HL-60/S4 (cell line): ENCODE data around the gene SH3BP5.
"Not testable (repeated sequence)": the region's sequence is repeated elsewhere in the genome, so short reads cannot be mapped to it uniquely, and the experiment has no call there.

Experiments used
- in situ Hi-C: fragments of 300-500 bp; cut with MboI; formaldehyde crosslinking; loops from 2 replicates; pipeline ENCODE4 v1.14.3; 2022; ENCODE audit warnings: low sequenced_read_pairs

SH3BP5 gene, protein sequence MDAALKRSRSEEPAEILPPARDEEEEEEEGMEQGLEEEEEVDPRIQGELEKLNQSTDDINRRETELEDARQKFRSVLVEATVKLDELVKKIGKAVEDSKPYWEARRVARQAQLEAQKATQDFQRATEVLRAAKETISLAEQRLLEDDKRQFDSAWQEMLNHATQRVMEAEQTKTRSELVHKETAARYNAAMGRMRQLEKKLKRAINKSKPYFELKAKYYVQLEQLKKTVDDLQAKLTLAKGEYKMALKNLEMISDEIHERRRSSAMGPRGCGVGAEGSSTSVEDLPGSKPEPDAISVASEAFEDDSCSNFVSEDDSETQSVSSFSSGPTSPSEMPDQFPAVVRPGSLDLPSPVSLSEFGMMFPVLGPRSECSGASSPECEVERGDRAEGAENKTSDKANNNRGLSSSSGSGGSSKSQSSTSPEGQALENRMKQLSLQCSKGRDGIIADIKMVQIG

DNA sequence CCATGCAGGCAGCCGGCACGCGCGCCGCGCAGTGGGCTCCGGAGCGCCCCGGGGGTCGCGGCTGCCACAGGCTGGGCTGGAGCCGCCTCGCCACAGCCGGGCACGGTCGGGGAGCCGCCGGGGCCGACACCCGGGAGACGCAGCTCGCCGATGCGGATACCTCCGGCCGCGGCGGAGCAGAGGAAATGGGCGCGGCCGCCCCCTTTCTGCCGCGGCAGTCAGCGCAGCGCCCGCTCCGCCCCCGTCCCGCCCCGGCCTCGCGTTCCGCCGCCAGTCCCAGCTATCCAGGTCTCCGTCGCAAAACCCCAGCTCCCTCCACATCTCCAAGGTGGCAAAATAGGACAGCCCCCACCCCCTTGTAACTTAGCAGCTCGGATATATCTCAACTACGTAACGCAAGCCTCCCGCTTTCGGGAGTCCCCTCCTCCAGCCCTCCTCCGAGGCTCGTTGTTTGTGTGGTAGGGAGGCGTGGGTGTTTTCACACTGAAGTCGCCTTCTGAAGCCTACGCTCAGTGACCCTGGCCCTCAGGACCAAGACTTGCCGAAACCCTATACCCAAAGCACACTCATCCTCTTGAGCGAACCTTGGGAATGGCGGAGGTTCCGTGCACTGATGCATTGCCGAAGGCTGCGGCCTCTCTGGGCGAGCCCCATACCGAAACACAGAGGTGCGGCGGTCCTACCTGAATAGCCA is at the start of gene SH3BP5:
Gene SH3BP5 (minus strand): TSS at position 182 of the 694 bp plus-strand sequence. CDS start 178 bp downstream, at position 4.
- in situ Hi-C loops, result no loop called here

DNA sequence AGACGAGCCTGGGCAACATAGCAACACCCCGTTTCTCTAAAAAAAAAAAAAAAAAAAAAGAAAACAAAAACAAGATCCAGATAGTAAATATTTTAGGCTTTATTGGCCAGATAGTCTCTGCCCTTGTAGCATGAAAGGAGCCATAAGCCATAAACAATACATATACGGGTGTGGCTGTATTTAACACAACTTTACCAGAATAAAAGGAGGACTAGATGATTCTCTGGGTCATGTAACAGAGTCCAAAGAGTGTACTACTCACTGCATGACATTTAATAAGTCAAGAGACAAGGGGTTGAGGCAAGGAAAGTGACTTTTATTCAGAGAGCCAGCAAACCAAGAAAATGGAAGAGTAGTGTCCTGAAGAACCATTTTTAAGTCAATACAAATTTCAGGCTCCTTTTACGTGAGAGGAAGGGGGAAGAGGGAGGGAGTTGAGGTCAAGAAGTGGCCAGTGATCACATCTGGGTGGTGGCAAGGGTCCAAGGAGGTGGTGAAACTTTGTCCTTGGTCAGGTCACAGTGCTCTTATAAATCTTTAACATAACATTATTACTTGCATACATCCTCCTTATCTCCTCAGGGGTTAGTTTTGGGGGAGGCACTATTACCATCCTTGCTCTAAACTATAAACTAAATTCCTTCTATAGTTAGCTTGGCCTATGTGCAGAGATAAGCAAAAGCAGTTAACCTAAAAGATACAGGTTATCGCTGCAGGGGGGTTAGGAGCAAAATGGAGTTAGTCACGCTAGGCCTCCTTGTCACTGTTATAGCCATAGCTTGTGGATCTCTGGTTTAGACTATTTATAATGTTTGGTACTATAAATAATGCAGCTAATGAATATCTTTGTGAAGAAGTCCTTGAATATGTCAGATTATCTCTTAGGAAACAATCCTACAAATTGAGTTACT is 48.8 kb upstream of the SH3BP5 start:
- in situ Hi-C loops, result loop anchor here (10.0 kb wide), 1 partner anchor 116 kb away; no protein-coding TSS in a partner anchor

DNA sequence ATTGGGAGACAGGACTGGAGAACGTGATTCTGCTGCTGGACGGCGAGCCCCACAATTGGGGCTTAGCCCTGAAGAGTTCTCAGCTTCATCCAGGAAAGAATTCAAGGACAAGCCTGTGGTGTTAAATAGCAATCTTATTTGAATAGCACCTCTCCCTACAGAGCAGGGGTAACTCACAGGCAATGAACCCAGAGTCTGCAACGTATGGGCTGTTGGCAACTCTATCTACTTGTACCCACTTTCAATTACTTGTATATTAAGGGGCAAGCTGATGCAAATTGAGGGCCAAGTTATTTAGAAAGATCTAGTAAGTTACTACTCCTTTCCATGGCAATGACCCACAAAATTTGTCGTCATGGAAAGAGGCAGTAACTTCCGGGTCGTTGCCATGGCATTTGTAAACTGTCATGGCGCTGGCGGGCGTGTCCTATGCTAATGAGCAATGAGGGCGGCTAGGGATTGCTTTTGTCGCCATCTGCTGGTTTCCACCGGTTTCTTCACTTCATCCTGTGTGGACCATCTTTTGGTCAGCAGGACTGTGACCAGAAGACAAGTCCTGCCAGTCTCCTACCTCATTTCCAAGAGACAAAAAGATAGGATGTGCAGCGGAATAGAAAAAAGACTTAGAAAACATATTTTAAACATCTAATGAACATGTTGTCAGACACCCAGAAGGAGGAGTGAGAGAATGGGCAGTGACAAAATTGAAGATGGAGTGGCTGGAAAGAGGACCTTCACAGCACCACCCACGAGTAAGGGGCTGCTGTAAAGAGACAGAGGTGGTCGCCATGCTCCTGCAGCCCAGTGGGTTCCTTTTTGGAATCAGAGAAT is 45.8 kb upstream of the SH3BP5 start:
- in situ Hi-C loops, result no loop called here

DNA sequence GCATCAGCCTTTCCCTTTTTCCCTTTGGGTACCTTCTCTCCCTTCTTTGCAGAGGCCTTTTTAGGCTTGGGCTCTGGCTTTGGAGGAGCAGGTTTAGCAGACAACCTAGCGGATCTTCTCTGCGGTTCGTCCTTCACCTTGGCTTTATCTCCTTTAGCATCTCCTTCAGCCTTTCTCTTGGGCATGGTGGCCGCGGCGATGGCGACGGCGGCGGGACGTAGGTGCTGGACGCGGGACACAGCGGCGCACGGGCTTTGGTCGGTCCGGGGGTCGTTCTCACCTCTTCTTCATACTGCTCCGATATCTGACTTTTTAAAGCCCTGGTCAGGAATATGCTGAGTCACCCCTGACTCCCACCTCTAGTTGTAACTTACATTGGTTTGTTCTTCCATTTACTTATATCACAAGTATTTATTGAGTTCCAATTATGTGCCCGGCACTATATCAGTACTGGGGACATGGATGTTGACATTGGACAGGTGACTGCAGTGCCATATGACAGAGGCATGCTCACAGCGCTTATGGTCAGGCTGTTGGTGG is 43.1 kb upstream of the SH3BP5 start:
- in situ Hi-C loops, result no loop called here

DNA sequence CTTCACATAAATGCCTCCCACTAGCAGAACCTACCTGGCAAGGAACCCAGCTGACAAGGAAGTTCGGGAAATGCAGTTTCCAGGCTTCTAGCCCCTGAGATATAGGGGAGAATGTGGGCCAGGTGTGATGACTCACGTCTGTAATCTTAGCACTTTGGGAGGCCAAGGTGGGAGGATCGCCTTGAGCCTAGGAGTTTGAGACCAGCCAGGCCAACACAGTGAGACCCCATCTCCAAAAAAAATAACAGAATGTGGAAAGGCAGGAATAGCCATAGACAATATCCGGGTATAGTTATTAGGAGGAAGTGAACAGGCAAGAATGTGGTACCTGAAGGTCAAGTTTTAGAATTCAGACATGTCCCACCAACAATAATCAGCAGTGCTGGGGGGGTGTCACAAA is 40.5 kb upstream of the SH3BP5 start:
- in situ Hi-C loops, result no loop called here

DNA sequence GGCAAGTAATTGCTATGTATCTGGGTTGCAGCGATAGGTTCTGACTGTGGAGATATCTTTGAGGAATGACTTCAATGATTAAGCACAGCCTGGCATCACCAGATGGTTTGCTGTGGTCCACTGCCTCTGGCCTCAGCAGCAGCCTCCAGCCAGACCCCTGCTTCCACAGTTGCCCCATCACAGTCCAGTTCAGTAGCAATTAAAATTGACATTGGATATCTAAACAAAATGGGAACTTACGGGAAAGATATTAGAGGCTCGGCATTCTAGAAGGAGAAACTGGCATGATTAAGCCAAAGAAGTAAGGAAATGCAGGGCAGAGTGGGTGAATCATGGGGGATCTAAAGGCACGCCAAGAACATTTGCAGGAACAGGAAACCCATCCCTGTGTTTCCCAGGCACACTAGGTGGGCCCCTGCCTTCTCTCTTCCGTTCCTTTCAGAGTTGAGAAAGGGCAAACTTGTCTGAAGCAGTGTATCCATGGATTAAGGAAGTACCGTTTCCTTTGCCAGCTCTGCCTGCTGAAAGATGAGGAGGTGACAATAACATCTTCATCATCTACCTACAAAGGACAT is 36.3 kb upstream of the SH3BP5 start:
- in situ Hi-C loops, result no loop called here

DNA sequence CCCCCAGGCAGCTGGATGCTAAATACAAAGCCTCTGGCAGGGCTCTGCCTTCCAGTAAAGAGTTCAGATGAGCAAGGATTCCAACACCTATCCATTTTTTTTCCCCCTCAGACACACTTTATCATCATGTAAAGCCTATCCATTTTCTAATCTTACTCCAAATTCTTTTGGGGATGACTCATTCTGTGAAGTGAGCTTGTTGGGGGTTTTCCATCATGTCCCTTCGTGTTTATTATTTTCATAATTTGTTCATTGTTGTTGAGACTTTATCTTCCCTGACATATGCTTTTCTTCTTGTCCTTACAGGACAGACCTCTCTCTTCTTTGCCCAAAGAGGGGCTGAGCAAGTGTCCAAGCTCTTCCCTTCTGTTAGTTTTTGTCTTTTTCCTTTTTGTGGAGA is 34.7 kb upstream of the SH3BP5 start:
- in situ Hi-C loops, result no loop called here

DNA sequence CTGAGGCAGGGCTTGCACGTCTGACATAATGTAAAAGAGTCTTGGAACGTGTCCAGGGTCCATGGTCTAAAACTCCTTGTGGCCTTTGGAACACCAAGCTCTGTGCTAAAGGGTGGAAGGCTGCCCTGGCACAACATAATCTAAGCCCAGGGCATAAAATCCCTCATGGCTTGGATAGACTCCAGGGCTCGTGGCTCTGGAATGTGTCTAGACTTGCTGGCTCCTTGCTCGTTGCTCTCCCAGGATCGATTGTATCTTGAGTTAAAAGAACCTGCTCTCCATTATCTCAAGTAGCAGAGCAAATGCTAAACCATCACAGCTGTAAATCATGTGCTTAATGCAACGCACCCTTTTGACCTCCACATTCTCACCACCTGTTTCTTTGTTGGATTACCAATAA is 31.7 kb upstream of the SH3BP5 start:
- in situ Hi-C loops, result not testable (repeated sequence)

DNA sequence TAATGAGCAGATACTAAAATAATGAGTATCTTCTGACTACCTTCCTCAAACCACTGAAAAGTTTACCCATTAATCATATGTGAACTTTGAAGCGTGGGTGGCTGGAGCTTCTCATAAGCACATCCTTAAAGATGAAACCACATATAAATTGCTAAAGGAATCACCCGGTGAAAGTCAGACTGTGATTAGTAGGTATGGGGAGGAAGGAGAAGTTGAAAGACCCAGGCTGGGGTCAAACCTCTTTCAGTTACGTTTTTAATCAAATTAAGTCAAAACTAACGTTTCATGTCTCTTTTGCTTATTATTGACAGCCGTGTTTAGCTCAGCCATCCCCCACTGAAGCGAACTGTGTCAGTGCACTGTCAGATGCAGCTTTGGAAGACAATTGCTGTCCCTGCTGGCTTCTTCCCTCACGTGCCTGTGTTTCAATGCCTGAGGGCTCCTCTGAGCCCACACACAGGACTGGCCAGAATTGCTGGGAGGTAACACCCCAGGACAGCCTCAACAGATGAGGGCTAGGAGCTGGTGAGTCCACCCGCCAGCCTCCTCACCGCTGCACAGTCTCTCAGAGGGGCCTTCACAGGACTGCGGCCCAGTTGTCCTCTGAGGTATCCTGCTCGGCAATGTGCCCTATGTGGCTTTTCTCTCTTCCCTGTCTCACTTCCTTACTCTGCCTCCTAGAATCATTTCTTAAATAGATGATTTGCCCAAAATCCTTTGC is 29.3 kb upstream of the SH3BP5 start:
- in situ Hi-C loops, result no loop called here

DNA sequence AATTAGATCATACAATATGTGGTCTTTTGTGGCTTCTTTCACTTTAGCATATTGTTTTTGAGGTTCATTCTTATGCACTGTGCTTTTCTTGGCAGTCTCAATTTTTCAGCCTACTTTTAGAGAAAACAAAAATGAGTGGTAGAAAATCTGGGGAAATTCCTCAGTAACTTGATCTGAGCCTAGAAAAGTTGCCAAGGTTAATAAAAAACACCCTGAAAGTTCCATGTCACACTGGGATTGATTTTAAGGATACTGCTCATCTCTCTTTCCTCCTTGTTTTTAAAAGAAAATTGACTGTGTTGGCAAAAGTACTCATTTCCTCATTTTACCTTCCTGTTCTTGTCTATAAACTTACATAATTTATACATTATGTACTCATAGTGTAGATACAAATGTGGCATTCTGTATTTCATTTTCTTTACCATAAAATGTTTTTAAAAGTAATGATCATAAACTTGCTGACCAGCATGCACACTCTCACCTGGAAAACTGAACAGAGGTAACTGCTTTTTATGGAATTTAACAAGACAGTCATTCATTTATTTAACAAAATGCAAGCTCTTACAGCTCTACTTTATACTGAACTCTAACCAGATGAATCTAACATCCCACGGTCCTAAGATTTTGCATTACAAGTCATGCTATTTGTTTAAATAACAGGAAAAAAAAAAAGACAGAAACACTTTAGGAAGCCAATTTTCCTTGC is 28.6 kb upstream of the SH3BP5 start:
- in situ Hi-C loops, result no loop called here

DNA sequence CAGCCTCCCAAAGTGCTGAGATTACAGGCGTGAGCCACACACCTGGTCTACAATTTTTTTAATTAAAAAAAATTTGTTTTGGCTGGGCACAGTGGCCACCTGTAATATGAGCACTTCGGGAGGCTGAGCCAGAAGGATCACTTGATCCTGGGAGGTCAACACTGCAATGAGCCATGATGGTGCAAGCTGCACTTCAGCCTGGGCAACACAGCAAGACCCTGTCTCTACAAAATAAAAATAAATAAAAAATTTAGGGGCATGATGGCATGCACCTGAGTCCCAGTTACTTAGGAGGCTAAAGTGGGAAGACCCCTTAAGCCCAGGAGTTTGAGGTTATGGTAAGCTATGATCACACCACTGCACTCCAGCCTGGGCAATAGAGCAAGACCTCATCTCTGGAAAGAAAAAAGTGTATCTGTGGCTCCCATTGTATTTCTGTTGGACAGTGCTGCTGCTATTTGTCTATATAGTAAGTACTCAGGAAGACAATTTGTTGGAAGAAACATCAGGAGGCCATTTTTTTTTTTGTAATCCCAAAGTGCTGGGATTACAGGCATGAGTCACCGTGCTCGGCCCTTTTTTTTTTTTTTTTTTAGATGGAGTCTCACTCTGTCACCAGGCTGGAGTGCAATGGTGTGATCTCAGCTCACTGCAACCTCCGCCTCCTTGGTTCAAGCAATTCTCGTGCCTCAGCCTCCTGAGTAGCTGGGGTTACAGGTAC is 27.5 kb upstream of the SH3BP5 start:
- in situ Hi-C loops, result no loop called here

DNA sequence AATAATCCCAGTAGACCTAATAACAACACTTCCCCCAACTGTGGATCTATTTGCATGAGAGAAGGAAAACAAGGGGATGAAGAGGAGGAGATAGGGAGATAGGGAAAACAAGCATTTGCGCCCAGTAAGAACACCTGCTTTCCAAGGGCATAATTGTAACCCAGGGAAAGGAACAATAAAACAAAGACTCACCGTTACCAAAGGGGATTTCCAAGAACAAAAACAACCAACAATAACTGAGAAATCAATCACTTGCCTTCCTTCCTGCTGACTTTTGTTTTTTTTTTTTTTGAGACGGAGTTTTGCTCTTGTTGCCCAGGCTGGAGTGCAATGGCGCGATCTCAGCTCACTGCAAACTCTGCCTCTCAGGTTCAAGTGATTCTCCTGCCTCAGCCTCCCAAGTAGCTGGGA is 24.3 kb upstream of the SH3BP5 start:
- in situ Hi-C loops, result not testable (repeated sequence)

DNA sequence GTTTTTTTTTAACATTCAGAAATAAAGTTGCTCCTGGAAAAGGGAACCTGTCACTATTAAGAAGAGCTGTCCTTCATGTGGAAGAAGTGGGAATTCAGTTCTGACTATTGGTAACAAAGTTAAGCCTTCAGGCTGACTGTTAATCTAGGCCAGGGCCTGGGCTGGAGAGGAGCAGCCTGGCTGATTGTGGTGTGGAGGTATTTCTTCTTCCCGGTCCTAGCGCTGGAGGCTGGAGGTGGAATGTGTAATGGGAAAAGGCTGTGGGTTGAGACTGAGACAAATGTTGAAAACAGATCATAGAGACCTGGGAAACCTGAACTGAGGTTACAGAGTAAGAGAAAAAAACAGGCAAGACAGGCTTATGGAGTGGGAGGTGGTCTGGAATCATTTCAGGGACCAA is 23.8 kb upstream of the SH3BP5 start:
- in situ Hi-C loops, result no loop called here

DNA sequence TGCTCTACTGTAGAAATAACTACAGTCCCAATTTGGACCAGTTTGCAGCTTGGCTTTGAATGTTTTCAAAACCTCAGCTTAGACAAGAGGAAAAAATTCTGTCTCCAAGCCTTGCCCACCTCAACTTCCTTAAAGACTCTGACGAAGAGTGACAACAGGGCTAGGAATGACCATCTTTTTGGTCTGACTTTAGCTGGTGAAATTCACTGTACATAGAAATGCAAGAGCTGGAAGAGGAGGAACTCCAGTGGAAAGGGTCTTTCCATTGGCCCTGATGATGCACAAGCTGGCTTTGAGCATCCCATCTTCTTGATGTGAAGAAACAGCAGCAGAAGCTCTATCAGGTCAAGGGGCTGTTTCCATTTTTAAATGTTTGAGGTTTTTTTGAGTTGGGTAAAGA is 22.7 kb upstream of the SH3BP5 start:
- in situ Hi-C loops, result no loop called here

DNA sequence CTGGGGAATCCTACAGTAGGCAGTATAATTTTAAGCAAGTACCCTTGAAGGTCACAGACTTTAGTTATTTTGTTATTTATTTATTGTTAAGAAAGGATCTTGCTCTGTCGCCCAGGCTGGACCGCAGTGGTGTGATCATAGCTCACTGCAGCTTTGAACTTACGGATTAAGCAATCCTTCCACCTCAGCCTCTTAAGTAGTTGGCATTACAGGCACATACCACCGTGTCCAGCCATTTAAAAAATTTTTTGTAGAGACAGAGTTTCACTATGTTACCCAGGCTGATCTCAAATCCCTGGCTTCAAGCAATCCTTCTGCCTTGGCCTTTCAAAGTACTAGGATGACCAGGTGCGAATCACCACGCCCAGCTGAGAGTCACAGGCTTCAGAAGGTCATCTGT is 22.1 kb upstream of the SH3BP5 start:
- in situ Hi-C loops, result no loop called here

DNA sequence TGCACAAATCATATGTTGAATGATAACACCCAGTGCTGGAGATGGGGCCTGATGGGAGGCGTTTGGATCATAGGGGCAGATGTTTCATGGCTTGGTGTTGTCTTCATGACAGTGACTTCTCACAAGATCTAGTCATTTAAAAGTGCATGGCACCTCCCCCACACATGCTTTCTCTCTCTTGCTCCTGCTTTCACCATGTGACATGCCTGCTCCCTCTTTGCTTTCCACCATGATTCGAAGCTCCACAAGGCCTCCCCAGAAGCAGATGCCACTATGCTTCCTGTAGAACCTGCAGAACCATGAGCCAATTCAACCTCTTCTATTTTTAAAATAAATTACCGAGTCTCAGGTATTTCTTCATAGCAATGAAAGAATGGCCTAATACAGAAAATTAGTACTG is 17.8 kb upstream of the SH3BP5 start:
- in situ Hi-C loops, result no loop called here

DNA sequence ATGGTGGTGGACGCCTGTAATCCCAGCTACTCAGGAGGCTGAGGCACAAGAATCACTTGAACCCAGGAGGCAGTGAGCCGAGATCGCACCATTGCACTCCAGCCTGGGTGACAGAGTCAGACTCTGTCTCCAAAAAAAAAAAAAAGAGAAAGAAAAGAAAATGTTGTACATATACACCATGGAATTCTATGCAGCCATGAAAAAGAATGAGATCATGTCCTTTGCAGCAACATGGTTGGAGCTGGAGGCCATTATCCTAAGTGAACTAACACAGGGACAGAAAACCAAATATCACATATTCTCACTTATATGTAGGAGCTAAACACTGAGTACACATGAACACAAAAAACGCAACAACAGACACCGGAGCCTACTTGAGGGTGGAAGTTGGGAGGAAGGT is 17.1 kb upstream of the SH3BP5 start:
- in situ Hi-C loops, result not testable (repeated sequence)

DNA sequence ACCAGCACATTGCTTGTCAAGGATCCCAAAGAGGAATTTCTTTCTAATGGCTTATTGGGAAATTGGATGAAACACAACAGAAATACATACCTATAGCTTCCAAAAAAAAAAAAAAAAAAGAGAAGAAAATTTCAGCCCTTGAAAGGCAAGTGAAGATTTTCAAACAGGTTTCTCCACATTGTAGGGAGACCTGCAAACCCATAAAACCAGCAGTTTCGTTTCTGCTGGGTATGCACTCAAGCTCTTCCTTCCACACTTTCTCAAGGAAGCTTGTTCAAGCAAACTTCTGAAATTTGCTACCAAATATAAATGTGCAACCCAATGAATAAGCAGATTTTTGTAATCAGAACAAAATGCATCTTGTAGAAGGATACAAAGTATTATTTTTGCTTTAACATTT is 15.9 kb upstream of the SH3BP5 start:
- in situ Hi-C loops, result no loop called here
